ENCODE results near the gene FAM240B.
A peak's percentile ranks its signal among the peaks of the same experiment; 100 is the strongest.

- TF ChIP-seq EZH2 (IDR thresholded peaks at IDR 0.05; ENCODE audit: low read depth), result no peak
- peak; percentile 35; the same call in 1 of the 2 replicates for TF ChIP-seq CTCF (conservative IDR thresholded peaks at IDR 0.05)
Observed at GRCh38 chr9:38707885-38708637, 11.9 kb downstream of the FAM240B start.
